SU-DHL-6 (cell line): ENCODE measurements around the gene MLIP.
"Not testable (repeated sequence)": the region's sequence is repeated elsewhere in the genome, so short reads cannot be mapped to it uniquely, and the experiment has no call there.

Experiments used
- H2AFZ ChIP-seq: fragments of 200-600 bp; sonication (generic); 2 replicates; pipeline ENCODE4 v1.6.1; 2014; ENCODE audit warnings: low read depth, mild to moderate bottlenecking, moderate library complexity, mixed read lengths, antibody characterized with exemption, low read length; ENCODE audit not compliant: severe bottlenecking
- H3F3A ChIP-seq: fragments of 200-600 bp; shearing (Covaris generic); 2 replicates; pipeline ENCODE4 v1.6.0; 2016; ENCODE audit warnings: antibody characterized with exemption, mild to moderate bottlenecking; ENCODE audit not compliant: insufficient read depth
- H3K27ac ChIP-seq: fragments of 200-600 bp; sonication (generic); 2 replicates; pipeline ENCODE4 v1.5.1; 2016; ENCODE audit warnings: low read depth, mild to moderate bottlenecking, low read length, moderate library complexity, mixed read lengths
- H3K27me3 ChIP-seq: fragments of 200-600 bp; sonication (generic), shearing (Covaris generic); 2 replicates; pipeline ENCODE4 v1.6.0; 2014; ENCODE audit warnings: mild to moderate bottlenecking, low read length
- H3K36me3 ChIP-seq: fragments of 200-600 bp; sonication (generic); 2 replicates; pipeline ENCODE4 v1.6.1; 2014; ENCODE audit warnings: mild to moderate bottlenecking, low read length, mixed read lengths
- H3K4me2 ChIP-seq: fragments of 300-600, 200-600 bp; shearing (Covaris generic), sonication (generic); 2 replicates; pipeline ENCODE4 v1.6.0; 2014; ENCODE audit warnings: low read length, low read depth, mild to moderate bottlenecking; ENCODE audit not compliant: poor library complexity, severe bottlenecking
- H3K4me3 ChIP-seq: fragments of 200-600 bp; sonication (generic); 2 replicates; pipeline ENCODE4 v1.5.1; 2014; ENCODE audit warnings: antibody characterized with exemption, low read length, mild to moderate bottlenecking, mixed read lengths; ENCODE audit not compliant: insufficient read depth, poor library complexity, severe bottlenecking
- H3K79me2 ChIP-seq: fragments of 200-600 bp; sonication (generic); 2 replicates; pipeline ENCODE4 v1.6.1; 2014; ENCODE audit warnings: mild to moderate bottlenecking, low read length, moderate library complexity; ENCODE audit not compliant: insufficient read depth
- H3K9ac ChIP-seq: fragments of 200-600 bp; sonication (generic); 2 replicates; pipeline ENCODE4 v1.7.0; 2014; ENCODE audit warnings: mild to moderate bottlenecking, low read length
- H3K9me2 ChIP-seq: fragments of 200-600 bp; sonication (generic); replicated peaks from 2 replicates; pipeline ENCODE4 v1.6.1; 2014; ENCODE audit warnings: low read length; ENCODE audit not compliant: insufficient read depth
- H3K9me3 ChIP-seq: fragments of 200-600 bp; sonication (generic); 2 replicates; pipeline ENCODE4 v1.6.1; 2014; ENCODE audit warnings: low read length, mixed read lengths; ENCODE audit not compliant: insufficient read depth
- H4K20me1 ChIP-seq: fragments of 200-600 bp; sonication (generic); 2 replicates; pipeline ENCODE4 v1.6.1; 2014; ENCODE audit warnings: low read depth, mild to moderate bottlenecking, antibody characterized with exemption, low read length, moderate library complexity, mixed read lengths
- CTCF ChIP-seq: fragments of 200-600 bp; sonication (generic); IDR thresholded peaks from one replicate; pipeline ENCODE4 v1.5.1; 2017; ENCODE audit warnings: antibody characterized with exemption, mild to moderate bottlenecking, low read length, moderate library complexity; ENCODE audit not compliant: insufficient read depth, poor library complexity, severe bottlenecking
- EZH2phosphoT487 ChIP-seq: fragments of 200-600 bp; sonication (generic), shearing (Covaris generic); conservative IDR thresholded peaks from 2 replicates; pipeline ENCODE4 v1.6.1; 2018; ENCODE audit warnings: mild to moderate bottlenecking, antibody characterized with exemption, low read length, moderate library complexity, mixed read lengths

The MLIP gene

GRCh38 chr6:54076159-54076789 is 35.0 kb upstream of the MLIP start:
- TF ChIP-seq CTCF = no peak
- TF ChIP-seq EZH2phosphoT487 = no peak
- Histone ChIP-seq H2AFZ (no peak overlapping the region), H3F3A (no peaks in the 10 kb centered on the region), H3K9me2 (no peaks in the 10 kb centered on the region), H3K27me3 (no peaks in the 10 kb centered on the region), H3K9me3 (no peaks in the 10 kb centered on the region), H3K36me3 (no peaks in the 10 kb centered on the region), H3K4me2 (no peak overlapping the region), H4K20me1 (no peaks in the 10 kb centered on the region), H3K4me3 (no peak overlapping the region), H3K9ac (no peak overlapping the region), H3K27ac (no peak overlapping the region), H3K79me2 (no peaks in the 10 kb centered on the region)

- not testable (repeated sequence) for H3K4me3 ChIP-seq, H3K9me3 ChIP-seq, H3K4me2 ChIP-seq, H3K9me2 ChIP-seq, H2AFZ ChIP-seq, H4K20me1 ChIP-seq, H3K27ac ChIP-seq, H3K36me3 ChIP-seq, H3F3A ChIP-seq, H3K27me3 ChIP-seq, H3K9ac ChIP-seq, H3K79me2 ChIP-seq
Measured at GRCh38 chr6:54081499-54081898, 29.7 kb upstream of the MLIP start.

GRCh38 chr6:54083287-54083686 is 28.0 kb upstream of the MLIP start:
- Histone ChIP-seq H3K27me3 (0 out of 2 replicates have a peak, but pooled peaks cover 3% of the 10 kb centered on the region), H3K79me2 (no peaks in the 10 kb centered on the region), H4K20me1 (no peaks in the 10 kb centered on the region), H3K36me3 (no peaks in the 10 kb centered on the region), H3K27ac (no peak overlapping the region), H2AFZ (no peak overlapping the region), H3K9me3 (no peaks in the 10 kb centered on the region), H3K4me2 (no peak overlapping the region), H3F3A (no peaks in the 10 kb centered on the region), H3K9ac (no peak overlapping the region), H3K9me2 (no peaks in the 10 kb centered on the region), H3K4me3 (no peak overlapping the region)
- TF ChIP-seq CTCF = no peak
- no peak for TF ChIP-seq EZH2phosphoT487

GRCh38 chr6:54084231-54084630 is 27.0 kb upstream of the MLIP start:
- Histone ChIP-seq H3K4me2 (no peak overlapping the region), H3K79me2 (no peaks in the 10 kb centered on the region), H3K27me3 (0 out of 2 replicates have a peak, but pooled peaks cover 3% of the 10 kb centered on the region), H3K27ac (no peak overlapping the region), H3K4me3 (no peak overlapping the region), H3K9ac (no peak overlapping the region), H3K9me2 (no peaks in the 10 kb centered on the region), H3F3A (no peaks in the 10 kb centered on the region), H4K20me1 (no peaks in the 10 kb centered on the region), H3K36me3 (no peaks in the 10 kb centered on the region), H2AFZ (no peak overlapping the region), H3K9me3 (no peaks in the 10 kb centered on the region)
- TF ChIP-seq CTCF (no peak), EZH2phosphoT487 (no peak)
